ENCODE measurements around the gene USP7. TPM values are rescaled to one million over a fixed set of nuclear protein-coding genes. Genes with fewer than 3 reads are reported as not detected.

USP7 gene
- polyA plus RNA-seq, 3 donors from 2014 or later = 4.4 to 11.9 (median 10.2) TPM

- Mint-ChIP-seq H3K27me3 (ENCODE audit: low read depth in 3 of 3) (peaks cover 0 to 7% (median 3%) of the 10 kb centered on the region in 3 donors), H3K4me1 (peaks cover 20 to 40% of the 10 kb centered on the region in 2 donors), H3K4me3 (no peak overlapping the region), H3K36me3 (peaks cover 4 to 23% (median 5%) of the 10 kb centered on the region in 3 donors), H3K9me3 (no peaks in the 10 kb centered on the region), H3K27ac (peak overlapping the region in 4 of 6 donors; percentile 14 to 49 (median 26))
- DNase-seq = no peak
Observed at GRCh38 chr16:8855051-8855786, 108.5 kb downstream of the USP7 start.

GRCh38 chr16:8854298-8854948, 109.3 kb downstream of the USP7 start:
- Mint-ChIP-seq H3K27ac (no peak overlapping the region), H3K9me3 (no peaks in the 10 kb centered on the region), H3K36me3 (peaks cover 4 to 29% (median 5%) of the 10 kb centered on the region in 3 donors), H3K27me3 (ENCODE audit: low read depth in 3 of 3) (peaks cover 0 to 7% (median 3%) of the 10 kb centered on the region in 3 donors), H3K4me1 (peaks cover 24 to 39% of the 10 kb centered on the region in 2 donors), H3K4me3 (no peak overlapping the region)
- no peak for DNase-seq

GRCh38 chr16:8853611-8854010, 110.1 kb downstream of the USP7 start:
- peaks cover 0 to 7% (median 3%) of the 10 kb centered on the region in 3 donors for H3K27me3 Mint-ChIP-seq (ENCODE audit: low read depth in 3 of 3)
- no peaks in the 10 kb centered on the region for H3K9me3 Mint-ChIP-seq
- peaks cover 21 to 36% of the 10 kb centered on the region in 2 donors for H3K4me1 Mint-ChIP-seq
- H3K4me3 Mint-ChIP-seq = no peak overlapping the region
- H3K27ac Mint-ChIP-seq = peak overlapping the region in 2 of 6 donors; percentile 40 to 43
- no peak for DNase-seq
- peaks cover 4 to 33% (median 5%) of the 10 kb centered on the region in 3 donors for H3K36me3 Mint-ChIP-seq

GRCh38 chr16:8853150-8853549, 110.6 kb downstream of the USP7 start:
- peak overlapping the region in 5 of 6 donors; percentile 19 to 74 (median 40) for H3K27ac Mint-ChIP-seq
- peaks cover 20 to 36% of the 10 kb centered on the region in 2 donors for H3K4me1 Mint-ChIP-seq
- no peak overlapping the region for H3K4me3 Mint-ChIP-seq
- H3K27me3 Mint-ChIP-seq (ENCODE audit: low read depth in 3 of 3) = peaks cover 0 to 7% (median 3%) of the 10 kb centered on the region in 3 donors
- no peaks in the 10 kb centered on the region for H3K9me3 Mint-ChIP-seq
- H3K36me3 Mint-ChIP-seq = peaks cover 4 to 33% (median 5%) of the 10 kb centered on the region in 3 donors
- DNase-seq = no peak

- no peak overlapping the region for H3K4me3 Mint-ChIP-seq
- H3K27ac Mint-ChIP-seq = peak overlapping the region in 5 of 6 donors; percentile 19 to 74 (median 39)
- H3K36me3 Mint-ChIP-seq = peaks cover 4 to 33% (median 5%) of the 10 kb centered on the region in 3 donors
- no peak for DNase-seq
- no peaks in the 10 kb centered on the region for H3K9me3 Mint-ChIP-seq
- H3K4me1 Mint-ChIP-seq = peaks cover 18 to 36% of the 10 kb centered on the region in 2 donors
- peaks cover 0 to 7% (median 3%) of the 10 kb centered on the region in 3 donors for H3K27me3 Mint-ChIP-seq (ENCODE audit: low read depth in 3 of 3)
Observed at GRCh38 chr16:8852534-8852933, 111.2 kb downstream of the USP7 start.

GRCh38 chr16:8851761-8852403, 111.8 kb downstream of the USP7 start:
- Mint-ChIP-seq H3K27ac (peak overlapping the region in 5 of 6 donors; percentile 63 to 80 (median 74)), H3K27me3 (ENCODE audit: low read depth in 3 of 3) (peaks cover 2 to 7% (median 3%) of the 10 kb centered on the region in 3 donors), H3K4me1 (peaks cover 17 to 35% of the 10 kb centered on the region in 2 donors), H3K9me3 (no peaks in the 10 kb centered on the region), H3K36me3 (peaks cover 4 to 31% (median 5%) of the 10 kb centered on the region in 3 donors), H3K4me3 (no peak overlapping the region)
- no peak for DNase-seq

- DNase-seq = no peak
- peak overlapping the region; percentile 26 to 71 (median 54) for H3K27ac Mint-ChIP-seq
- peaks cover 0 to 22% (median 5%) of the 10 kb centered on the region in 3 donors for H3K36me3 Mint-ChIP-seq
- H3K9me3 Mint-ChIP-seq = no peaks in the 10 kb centered on the region
- peaks cover 16 to 31% of the 10 kb centered on the region in 2 donors for H3K4me1 Mint-ChIP-seq
- no peak overlapping the region for H3K4me3 Mint-ChIP-seq
- H3K27me3 Mint-ChIP-seq (ENCODE audit: low read depth in 3 of 3) = peaks cover 2 to 7% (median 3%) of the 10 kb centered on the region in 3 donors
Observed at GRCh38 chr16:8850279-8850885, 113.3 kb downstream of the USP7 start.

GRCh38 chr16:8849411-8850011, 114.2 kb downstream of the USP7 start:
- peaks cover 21 to 40% of the 10 kb centered on the region in 2 donors for H3K4me1 Mint-ChIP-seq
- H3K4me3 Mint-ChIP-seq = no peak overlapping the region

GRCh38 chr16:8848939-8849391, 114.7 kb downstream of the USP7 start:
- H3K27ac Mint-ChIP-seq = peak overlapping the region in 2 of 6 donors; percentile 55 to 71
- H3K9me3 Mint-ChIP-seq = no peaks in the 10 kb centered on the region
- no peak for DNase-seq
- H3K27me3 Mint-ChIP-seq (ENCODE audit: low read depth in 3 of 3) = peaks cover 2 to 5% (median 3%) of the 10 kb centered on the region in 3 donors
- peaks cover 21 to 45% of the 10 kb centered on the region in 2 donors for H3K4me1 Mint-ChIP-seq
- H3K36me3 Mint-ChIP-seq = peaks cover 0 to 16% (median 5%) of the 10 kb centered on the region in 3 donors
- H3K4me3 Mint-ChIP-seq = no peak overlapping the region

More at GRCh38 chr16:8849411-8850011, 114.2 kb downstream of the USP7 start:
- Mint-ChIP-seq H3K27me3 (ENCODE audit: low read depth in 3 of 3) (peaks cover 2 to 5% (median 3%) of the 10 kb centered on the region in 3 donors), H3K9me3 (no peaks in the 10 kb centered on the region), H3K36me3 (peaks cover 0 to 16% (median 5%) of the 10 kb centered on the region in 3 donors), H3K27ac (peak overlapping the region; percentile 7 to 71 (median 59))
- no peak for DNase-seq

GRCh38 chr16:8848231-8848938, 115.3 kb downstream of the USP7 start:
- H3K36me3 Mint-ChIP-seq = peaks cover 0 to 16% (median 5%) of the 10 kb centered on the region in 3 donors
- no peak for DNase-seq
- peaks cover 21 to 50% of the 10 kb centered on the region in 2 donors for H3K4me1 Mint-ChIP-seq
- no peak overlapping the region for H3K27ac Mint-ChIP-seq
- H3K9me3 Mint-ChIP-seq = no peaks in the 10 kb centered on the region
- no peak overlapping the region for H3K4me3 Mint-ChIP-seq
- H3K27me3 Mint-ChIP-seq (ENCODE audit: low read depth in 3 of 3) = peaks cover 2 to 5% (median 3%) of the 10 kb centered on the region in 3 donors

GRCh38 chr16:8847623-8848022, 116.1 kb downstream of the USP7 start:
- Mint-ChIP-seq H3K27ac (no peak overlapping the region), H3K4me1 (peaks cover 24 to 45% of the 10 kb centered on the region in 2 donors)

GRCh38 chr16:8847145-8847544, 116.6 kb downstream of the USP7 start:
- DNase-seq = no peak
- Mint-ChIP-seq H3K4me1 (peaks cover 28 to 44% of the 10 kb centered on the region in 2 donors), H3K9me3 (no peaks in the 10 kb centered on the region), H3K27ac (no peak overlapping the region), H3K4me3 (no peak overlapping the region), H3K27me3 (ENCODE audit: low read depth in 3 of 3) (peaks cover 2 to 3% (median 3%) of the 10 kb centered on the region in 3 donors), H3K36me3 (peaks cover 0 to 13% (median 0%) of the 10 kb centered on the region in 3 donors)

More at GRCh38 chr16:8847623-8848022, 116.1 kb downstream of the USP7 start:
- H3K4me3 Mint-ChIP-seq = no peak overlapping the region
- peaks cover 2 to 3% (median 2%) of the 10 kb centered on the region in 3 donors for H3K27me3 Mint-ChIP-seq (ENCODE audit: low read depth in 3 of 3)
- no peak for DNase-seq
- H3K36me3 Mint-ChIP-seq = peaks cover 0 to 13% (median 0%) of the 10 kb centered on the region in 3 donors
- H3K9me3 Mint-ChIP-seq = no peaks in the 10 kb centered on the region

Measured in immature natural killer cell (primary cell).